HCT116 (cell line): ENCODE results near the gene RPS27L. TPM values are rescaled to one million over a fixed set of nuclear protein-coding genes. Genes with fewer than 3 reads are reported as not detected.

ENCODE experiments used
- ATAC-seq: fragments of 200-7000 bp; cut with Tn5 transposase; 2 replicates; pipeline ENCODE4 v1.9.1; 2020; ENCODE audit warnings: mild to moderate bottlenecking, moderate library complexity
- BruUV-seq: library from RNA; stranded (reverse); fragments of 400-500 nt; replicated peaks from 2 replicates; lab custom pipeline; 2021; lab: Mats Ljungman, UMichigan
- CTCF ChIA-PET: fragments of 300-600 bp; sonication (Branson Sonifier 250); formaldehyde crosslinking; loops from one replicate; lab custom pipeline; 2021; ENCODE audit warnings: antibody characterized with exemption; lab: Charles Lee
- POLR2A ChIA-PET: fragments of 300-600, 350-600 bp; sonication (Branson Sonifier 250); formaldehyde crosslinking; loops from one replicate; lab custom pipeline; 2021; ENCODE audit warnings: antibody characterized with exemption; lab: Charles Lee
- RAD21 ChIA-PET, 2 experiments: fragments of 300-600 bp; sonication (Branson Sonifier 250); formaldehyde crosslinking; loops; one replicate each; lab custom pipeline; 2023; ENCODE audit warnings: low total read pairs in 2 of 2; ENCODE audit not compliant: uncharacterized antibody in 2 of 2, unreplicated experiment in 2 of 2, low non-redundant PET in 1 of 2; lab: Charles Lee
- DNase-seq: peaks from one replicate; pipeline ENCODE4 v3.0.0-alpha.2; 2010; ENCODE audit warnings: low read depth, low spot score
- H2AFZ ChIP-seq: fragments of 200-600 bp; shearing (Covaris generic), sonication (generic); 2 replicates; pipeline ENCODE4 v1.6.1; 2017; ENCODE audit warnings: low read depth, mixed run types, mixed read lengths, antibody characterized with exemption, low read length; ENCODE audit not compliant: poor library complexity, severe bottlenecking
- H3K27ac ChIP-seq: 2 replicates; pipeline ENCODE4 v1.5.1; 2012; ENCODE audit warnings: low read depth, low read length
- H3K27me3 ChIP-seq: fragments of 200-600 bp; sonication (generic); 2 replicates; pipeline ENCODE4 v1.6.1; 2016; ENCODE audit warnings: mixed run types, low read length, mixed read lengths; ENCODE audit not compliant: insufficient read depth
- H3K36me3 ChIP-seq, 2 experiments: fragments of 200-500 bp in 1 of 2; fragments of 200-600 bp in 1 of 2; sonication (Bioruptor generic) in 1 of 2; sonication (generic) in 1 of 2; 2 replicates each; pipeline versions ENCODE4 v1.5.1 to v1.6.1; 2014 to 2016; ENCODE audit warnings: low read length in 2 of 2, inconsistent platforms in 1 of 2, mixed read lengths in 1 of 2, mixed run types in 1 of 2; ENCODE audit not compliant: insufficient read depth in 2 of 2, control insufficient read depth in 1 of 2
- H3K4me1 ChIP-seq, 2 experiments: fragments of 200-600 bp in 1 of 2; sonication (generic) in 1 of 2; 2 replicates each; pipeline versions ENCODE4 v1.5.1 to v1.6.1; 2012 to 2017; ENCODE audit warnings: low read length in 2 of 2, inconsistent platforms in 1 of 2, mild to moderate bottlenecking in 1 of 2, mixed read lengths in 1 of 2, mixed run types in 1 of 2, moderate library complexity in 1 of 2; ENCODE audit not compliant: insufficient read depth in 2 of 2, control insufficient read depth in 1 of 2
- H3K4me2 ChIP-seq: fragments of 200-600 bp; sonication (generic); 2 replicates; pipeline ENCODE4 v1.6.1; 2017; ENCODE audit warnings: mixed run types, low read length, mixed read lengths
- H3K4me3 ChIP-seq, 2 experiments: fragments of 200-600 bp in 1 of 2; sonication (generic) in 1 of 2; replicated peaks in 1 of 2; 2 replicates each; pipeline ENCODE4 v1.5.1; 2011 to 2016; ENCODE audit warnings: low read length in 2 of 2, control low read depth in 1 of 2, low read depth in 1 of 2, mild to moderate bottlenecking in 1 of 2, mixed read lengths in 1 of 2, mixed run types in 1 of 2
- H3K79me2 ChIP-seq: fragments of 200-600 bp; sonication (generic); 2 replicates; pipeline ENCODE4 v1.6.1; 2017; ENCODE audit warnings: mild to moderate bottlenecking, mixed run types, low read length, moderate library complexity, mixed read lengths; ENCODE audit not compliant: insufficient read depth
- H3K9ac ChIP-seq: fragments of 200-600 bp; sonication (generic); 2 replicates; pipeline ENCODE4 v1.6.1; 2016; ENCODE audit warnings: low read length, mixed read lengths
- H3K9me2 ChIP-seq: fragments of 200-600 bp; sonication (generic), shearing (Covaris generic); 2 replicates; pipeline ENCODE4 v1.6.1; 2017; ENCODE audit warnings: mixed run types, mild to moderate bottlenecking, moderate library complexity; ENCODE audit not compliant: insufficient read depth
- H3K9me3 ChIP-seq, 2 experiments: fragments of 200-500 bp in 1 of 2; fragments of 200-600 bp in 1 of 2; sonication (Bioruptor generic) in 1 of 2; sonication (generic) in 1 of 2; 2 replicates each; pipeline ENCODE4 v1.6.1; 2014 to 2017; ENCODE audit warnings: low read length in 2 of 2, mixed read lengths in 2 of 2, inconsistent platforms in 1 of 2, low read depth in 1 of 2, mild to moderate bottlenecking in 1 of 2, mixed run types in 1 of 2, moderate library complexity in 1 of 2; ENCODE audit not compliant: control insufficient read depth in 1 of 2, insufficient read depth in 1 of 2
- H4K20me1 ChIP-seq: fragments of 200-600 bp; sonication (generic), shearing (Covaris generic); 2 replicates; pipeline ENCODE4 v1.6.1; 2017; ENCODE audit warnings: mixed run types, mild to moderate bottlenecking, moderate library complexity; ENCODE audit not compliant: insufficient read depth
- CEBPB ChIP-seq: IDR thresholded peaks from 2 replicates; pipeline ENCODE4 v1.6.1; 2012; ENCODE audit warnings: low read depth
- EGR1 ChIP-seq: IDR thresholded peaks from 2 replicates; pipeline ENCODE4 v1.6.1; 2012; ENCODE audit warnings: low read depth
- ELF1 ChIP-seq: IDR thresholded peaks from 2 replicates; pipeline ENCODE4 v1.6.1; 2012; ENCODE audit warnings: low read depth, borderline replicate concordance
- FOSL1 ChIP-seq: IDR thresholded peaks from 2 replicates; pipeline ENCODE4 v1.6.1; 2012; ENCODE audit warnings: low read depth
- MAX ChIP-seq: IDR thresholded peaks from 2 replicates; pipeline ENCODE4 v1.6.1; 2012
- POLR2A ChIP-seq: IDR thresholded peaks from 2 replicates; pipeline ENCODE4 v1.7.0; 2011; ENCODE audit warnings: borderline replicate concordance; ENCODE audit not compliant: insufficient read depth, insufficient read length; ENCODE audit errors: extremely low read depth
- REST ChIP-seq: IDR thresholded peaks from 2 replicates; pipeline ENCODE4 v1.6.1; 2012; ENCODE audit warnings: low read depth
- SP1 ChIP-seq: IDR thresholded peaks from 2 replicates; pipeline ENCODE4 v1.6.1; 2012; ENCODE audit warnings: low read depth
- SRF ChIP-seq: IDR thresholded peaks from 2 replicates; pipeline ENCODE4 v1.6.1; 2012; ENCODE audit warnings: low read depth
- YY1 ChIP-seq: IDR thresholded peaks from 2 replicates; pipeline ENCODE4 v1.6.1; 2011; ENCODE audit warnings: low read length, low read depth, moderate library complexity, mild to moderate bottlenecking; ENCODE audit not compliant: insufficient replicate concordance; ENCODE audit errors: extremely low read depth
- intact Hi-C: fragments of 100-400 bp; cut with micrococcal nuclease; formaldehyde crosslinking; loops from 2 replicates; pipeline ENCODE4 v1.10.0; 2022
- total RNA-seq: library from RNA; stranded (reverse); gene quantifications from one replicate; pipeline ENCODE4 v1.2.1, GENCODE V29; 2021; ENCODE audit not compliant: unreplicated experiment
- TF ChIP-seq, protein P1 (sequence below): IDR thresholded peaks from 2 replicates; pipeline ENCODE4 v1.6.1; 2012

The RPS27L gene
- total RNA-seq, 1 experiment from 2014 or later: 139 TPM

DNA sequence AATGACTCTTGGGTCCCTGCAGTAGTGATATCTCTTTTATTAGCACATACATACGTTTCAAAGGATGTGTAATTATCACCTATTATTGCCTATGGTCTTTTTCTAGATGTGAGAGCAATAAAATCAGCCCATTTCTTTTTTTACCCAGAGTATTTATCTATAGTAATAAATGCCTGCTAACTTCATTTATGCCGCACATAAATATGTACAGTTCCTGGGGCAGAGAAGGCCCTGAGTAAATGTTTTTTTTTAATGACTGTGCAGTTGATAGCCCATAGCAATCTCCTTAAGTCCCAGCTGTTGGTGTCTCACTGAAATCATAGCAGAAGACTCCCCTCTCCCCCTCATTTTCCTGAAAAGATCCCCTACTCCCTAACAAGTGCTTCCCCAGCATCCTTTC is 48.8 kb upstream of the RPS27L start:
- intact Hi-C loops: no loop called here
- TF ChIP-seq CEBPB (no peak), ELF1 (no peak), MAX (no peak), POLR2A (no peak), REST (no peak), SP1 (no peak), EGR1 (no peak), FOSL1 (no peak), YY1 (no peak), SRF (no peak)
- TF ChIP-seq, protein P1, sequence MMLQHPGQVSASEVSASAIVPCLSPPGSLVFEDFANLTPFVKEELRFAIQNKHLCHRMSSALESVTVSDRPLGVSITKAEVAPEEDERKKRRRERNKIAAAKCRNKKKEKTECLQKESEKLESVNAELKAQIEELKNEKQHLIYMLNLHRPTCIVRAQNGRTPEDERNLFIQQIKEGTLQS: no peak
- Histone ChIP-seq H3K9me2 (no peaks in the 10 kb centered on the region), H3K4me3 (no peak overlapping the region), H3K9me3 (no peaks in the 10 kb centered on the region), H3K27ac (no peak overlapping the region), H4K20me1 (no peaks in the 10 kb centered on the region), H3K4me2 (no peak overlapping the region), H3K27me3 (no peaks in the 10 kb centered on the region), H3K9ac (no peak overlapping the region), H2AFZ (no peak overlapping the region), H3K4me1 (no peaks in the 10 kb centered on the region), H3K36me3 (no peaks in the 10 kb centered on the region), H3K79me2 (no peaks in the 10 kb centered on the region)
- BruUV-seq: no TSS peak
- DNase-seq (no peak), ATAC-seq (no peak)
- ChIA-PET RAD21 (no interaction called here), CTCF (no interaction called here), POLR2A (no interaction called here)
